SJCRH30 (cell line): ENCODE data around the gene BRCC3. TPM values are rescaled to one million over a fixed set of nuclear protein-coding genes. Genes with fewer than 3 reads are reported as not detected.
"Not testable (repeated sequence)": the region's sequence is repeated elsewhere in the genome, so short reads cannot be mapped to it uniquely, and the experiment has no call there.

Experiments used
- DNase-seq, 2 experiments: peaks; one replicate each; pipeline ENCODE4 v3.0.0-alpha.2; 2015 to 2020
- H3K27ac ChIP-seq: fragments of 250-450 bp; sonication (Bioruptor Pico); 2 replicates; pipeline ENCODE4 v1.5.1; 2020; ENCODE audit warnings: mild to moderate bottlenecking, moderate library complexity
- H3K27me3 ChIP-seq: fragments of 250-450 bp; sonication (Bioruptor Pico); 2 replicates; pipeline ENCODE4 v1.5.1; 2020; ENCODE audit warnings: mild to moderate bottlenecking, moderate library complexity
- H3K36me3 ChIP-seq: fragments of 250-450 bp; sonication (Bioruptor Pico); 2 replicates; pipeline ENCODE4 v1.5.1; 2020; ENCODE audit warnings: mild to moderate bottlenecking, moderate library complexity
- H3K4me1 ChIP-seq: fragments of 250-450 bp; sonication (Bioruptor Pico); 2 replicates; pipeline ENCODE4 v1.5.1; 2020; ENCODE audit warnings: mild to moderate bottlenecking, moderate library complexity
- H3K4me3 ChIP-seq: fragments of 250-450 bp; sonication (Bioruptor Pico); 2 replicates; pipeline ENCODE4 v1.5.1; 2020; ENCODE audit warnings: mild to moderate bottlenecking, moderate library complexity
- H3K9me3 ChIP-seq: fragments of 250-450 bp; sonication (Bioruptor Pico); replicated peaks from 2 replicates; pipeline ENCODE4 v1.5.1; 2020; ENCODE audit warnings: mild to moderate bottlenecking, moderate library complexity
- total RNA-seq: library from RNA; depleted of rRNA; stranded (reverse); fragments of >200 nt; shearing (Covaris generic); gene quantifications from 2 replicates; pipeline ENCODE4 v1.2.3, GENCODE V29; 2014

BRCC3 gene
- total RNA-seq, 1 experiment from 2014 or later = 17.5 TPM

DNA sequence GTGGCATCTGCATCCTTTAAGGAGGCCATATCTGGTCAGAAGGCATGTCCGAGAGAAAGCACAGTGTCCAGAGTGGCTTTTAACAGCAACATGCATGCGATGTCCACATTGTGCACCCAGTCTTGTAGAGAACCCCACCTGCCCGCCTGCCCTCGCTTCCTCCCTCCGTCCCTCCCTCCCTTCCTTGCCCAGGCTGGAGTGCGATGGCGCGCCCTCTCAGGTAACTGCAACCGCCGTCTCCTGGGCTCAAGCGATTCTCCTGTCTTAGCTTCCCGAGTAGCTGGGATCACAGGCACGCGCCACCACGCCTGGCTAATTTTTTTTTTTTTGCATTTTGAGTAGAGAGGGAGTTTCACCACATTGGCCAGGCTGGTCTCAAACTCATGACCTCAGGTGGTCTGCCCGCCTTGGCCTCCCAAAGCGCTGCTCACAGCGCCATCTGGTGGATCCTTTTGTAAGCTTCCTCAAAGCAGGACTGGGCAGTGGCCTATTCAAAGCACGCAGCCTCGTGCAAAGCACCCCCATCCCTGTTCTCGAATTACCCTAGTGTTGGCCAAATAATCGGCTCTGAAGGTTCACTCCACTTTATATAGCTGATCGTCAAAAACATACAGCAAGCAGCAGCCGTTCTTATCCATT is 15.0 kb downstream of the BRCC3 start:
- DNase-seq = peak; percentile 15 to 46

GRCh38 chrX:155086961-155087735 is 15.8 kb downstream of the BRCC3 start:
- H3K27me3 ChIP-seq = no peaks in the 10 kb centered on the region
- H3K4me3 ChIP-seq = no peak overlapping the region
- H3K9me3 ChIP-seq = no peaks in the 10 kb centered on the region
- DNase-seq = no peak
- no peaks in the 10 kb centered on the region for H3K4me1 ChIP-seq
- no peak overlapping the region for H3K27ac ChIP-seq
- H3K36me3 ChIP-seq = no peaks in the 10 kb centered on the region

More for the DNA sequence above, 15.0 kb downstream of the BRCC3 start:
- Histone ChIP-seq H3K9me3 (no peaks in the 10 kb centered on the region), H3K27ac (no peak overlapping the region), H3K27me3 (no peaks in the 10 kb centered on the region), H3K4me3 (no peak overlapping the region), H3K4me1 (no peaks in the 10 kb centered on the region), H3K36me3 (no peaks in the 10 kb centered on the region)

DNA sequence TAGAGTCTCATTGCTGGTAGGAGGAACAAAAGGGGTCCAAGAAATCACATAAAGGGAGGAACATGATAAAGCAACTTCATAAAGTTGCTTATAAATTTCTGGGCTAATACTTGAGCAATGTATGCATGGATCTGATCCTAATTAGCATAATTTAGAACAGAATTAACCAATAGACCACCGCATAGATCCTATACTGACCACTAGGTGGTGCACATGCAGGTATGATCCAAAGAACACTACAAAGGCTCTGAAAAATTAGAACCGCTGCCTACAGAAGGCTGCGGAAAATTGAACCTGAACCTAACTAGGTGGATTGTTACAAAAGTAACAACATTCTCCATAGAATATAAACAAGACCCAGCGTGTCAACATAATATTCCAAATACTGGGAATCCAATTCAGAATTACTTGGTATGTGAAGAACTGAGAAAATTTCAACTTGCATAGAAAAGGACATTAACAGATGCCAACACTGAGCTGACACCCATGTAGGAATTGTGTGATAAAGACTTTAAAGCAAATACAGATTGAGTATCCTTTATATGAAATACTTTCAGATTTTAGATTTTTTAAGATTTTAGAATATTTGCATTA is 23.3 kb downstream of the BRCC3 start:
- H3K27me3 ChIP-seq = no peaks in the 10 kb centered on the region
- no peak overlapping the region for H3K4me3 ChIP-seq
- H3K4me1 ChIP-seq = no peaks in the 10 kb centered on the region
- H3K27ac ChIP-seq = no peak overlapping the region
- peaks cover 2% of the 10 kb centered on the region; the same call in 1 of the 2 replicates for H3K36me3 ChIP-seq
- no peaks in the 10 kb centered on the region for H3K9me3 ChIP-seq
- DNase-seq = peak; percentile 11 to 41

- Histone ChIP-seq H3K4me3 (no peak overlapping the region), H3K9me3 (no peaks in the 10 kb centered on the region), H3K36me3 (no peaks in the 10 kb centered on the region), H3K27ac (no peak overlapping the region), H3K27me3 (no peaks in the 10 kb centered on the region), H3K4me1 (no peaks in the 10 kb centered on the region)
- DNase-seq = no peak
Observed at GRCh38 chrX:155105919-155106318, 34.6 kb downstream of the BRCC3 start.

DNA sequence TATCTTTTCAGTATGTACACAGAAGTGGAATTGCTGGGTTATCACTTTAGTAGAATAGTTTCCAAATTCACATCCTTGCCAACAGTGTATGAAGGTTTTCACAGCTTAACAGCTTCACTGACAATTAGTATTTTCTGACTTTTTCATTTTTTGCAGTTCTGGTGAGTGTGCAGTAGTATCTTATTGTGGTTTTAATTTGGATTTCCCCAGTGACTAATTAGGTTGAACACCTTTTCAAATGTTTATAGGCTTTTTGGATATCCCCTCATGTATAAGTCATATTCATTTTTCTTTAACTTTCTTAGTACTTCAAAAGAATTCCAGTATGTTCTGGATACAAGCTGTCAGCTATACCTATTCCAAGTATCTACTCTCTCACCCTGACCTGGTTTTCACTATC is 37.1 kb downstream of the BRCC3 start:
- no peaks in the 10 kb centered on the region for H3K9me3 ChIP-seq
- H3K4me1 ChIP-seq = no peaks in the 10 kb centered on the region
- H3K36me3 ChIP-seq = no peaks in the 10 kb centered on the region
- H3K27me3 ChIP-seq = no peaks in the 10 kb centered on the region
- no peak for DNase-seq
- H3K4me3 ChIP-seq = no peak overlapping the region
- H3K27ac ChIP-seq = no peak overlapping the region

GRCh38 chrX:155112171-155112570 is 40.9 kb downstream of the BRCC3 start:
- Histone ChIP-seq H3K4me3 (no peak overlapping the region), H3K27me3 (no peaks in the 10 kb centered on the region), H3K4me1 (no peaks in the 10 kb centered on the region), H3K9me3 (no peaks in the 10 kb centered on the region), H3K27ac (no peak overlapping the region), H3K36me3 (no peaks in the 10 kb centered on the region)
- DNase-seq = no peak

DNA sequence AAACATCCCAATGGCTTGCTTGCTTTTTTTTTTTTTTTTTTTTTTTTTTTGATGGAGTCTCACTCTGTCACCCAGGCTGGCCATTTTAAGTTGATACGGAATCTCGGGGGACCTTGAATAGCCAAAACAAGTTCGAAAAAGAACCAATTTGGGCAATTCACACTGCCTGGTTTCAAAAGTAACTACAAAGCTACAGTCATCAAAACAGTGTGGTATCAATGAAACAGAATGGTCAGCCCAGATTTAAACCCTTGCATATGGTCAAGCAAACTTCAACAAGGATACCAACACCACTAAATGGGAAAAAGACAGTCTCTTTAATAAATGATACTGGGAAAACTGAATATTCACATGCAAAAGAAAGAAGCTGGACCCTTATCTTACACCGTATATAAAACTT is 41.8 kb downstream of the BRCC3 start:
- no peak for DNase-seq

GRCh38 chrX:155115174-155115819 is 44.0 kb downstream of the BRCC3 start:
- H3K36me3 ChIP-seq = no peaks in the 10 kb centered on the region
- H3K4me3 ChIP-seq = no peak overlapping the region
- no peak for DNase-seq
- no peaks in the 10 kb centered on the region for H3K27me3 ChIP-seq
- no peaks in the 10 kb centered on the region for H3K9me3 ChIP-seq
- H3K27ac ChIP-seq = no peak overlapping the region
- no peaks in the 10 kb centered on the region for H3K4me1 ChIP-seq

More for the DNA sequence above, 41.8 kb downstream of the BRCC3 start:
- H3K9me3 ChIP-seq = no peaks in the 10 kb centered on the region
- H3K4me1 ChIP-seq = no peaks in the 10 kb centered on the region
- no peak overlapping the region for H3K4me3 ChIP-seq
- H3K27me3 ChIP-seq = no peaks in the 10 kb centered on the region
- H3K36me3 ChIP-seq = no peaks in the 10 kb centered on the region
- no peak overlapping the region for H3K27ac ChIP-seq

DNA sequence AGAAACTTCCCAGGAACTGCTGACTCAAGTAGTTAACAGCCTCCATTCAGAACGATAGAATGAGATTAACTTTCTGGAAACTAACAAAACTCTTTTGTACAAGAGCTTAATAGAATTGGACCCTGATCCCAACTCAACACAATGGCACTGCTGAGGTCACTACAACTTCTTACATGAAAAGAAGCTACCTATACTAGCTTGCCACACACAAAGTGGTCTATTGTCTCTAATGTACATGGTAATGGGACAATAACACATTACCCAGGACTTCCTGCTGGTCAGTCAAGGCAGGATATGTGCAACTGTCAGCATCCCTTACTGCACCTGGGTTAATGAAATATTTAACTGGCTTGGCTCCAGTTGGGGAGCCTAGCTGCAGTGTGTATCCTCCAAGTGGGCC is 56.2 kb downstream of the BRCC3 start:
- no peaks in the 10 kb centered on the region for H3K9me3 ChIP-seq
- H3K4me1 ChIP-seq = no peaks in the 10 kb centered on the region

GRCh38 chrX:155127940-155128339 is 56.6 kb downstream of the BRCC3 start:
- H3K36me3 ChIP-seq = no peaks in the 10 kb centered on the region
- no peaks in the 10 kb centered on the region for H3K27me3 ChIP-seq
- no peak overlapping the region for H3K27ac ChIP-seq
- no peak overlapping the region for H3K4me3 ChIP-seq
- no peaks in the 10 kb centered on the region for H3K4me1 ChIP-seq
- no peak for DNase-seq
- H3K9me3 ChIP-seq = no peaks in the 10 kb centered on the region

More for the DNA sequence above, 56.2 kb downstream of the BRCC3 start:
- Histone ChIP-seq H3K36me3 (no peaks in the 10 kb centered on the region), H3K27ac (no peak overlapping the region), H3K4me3 (no peak overlapping the region), H3K27me3 (no peaks in the 10 kb centered on the region)
- no peak for DNase-seq

DNA sequence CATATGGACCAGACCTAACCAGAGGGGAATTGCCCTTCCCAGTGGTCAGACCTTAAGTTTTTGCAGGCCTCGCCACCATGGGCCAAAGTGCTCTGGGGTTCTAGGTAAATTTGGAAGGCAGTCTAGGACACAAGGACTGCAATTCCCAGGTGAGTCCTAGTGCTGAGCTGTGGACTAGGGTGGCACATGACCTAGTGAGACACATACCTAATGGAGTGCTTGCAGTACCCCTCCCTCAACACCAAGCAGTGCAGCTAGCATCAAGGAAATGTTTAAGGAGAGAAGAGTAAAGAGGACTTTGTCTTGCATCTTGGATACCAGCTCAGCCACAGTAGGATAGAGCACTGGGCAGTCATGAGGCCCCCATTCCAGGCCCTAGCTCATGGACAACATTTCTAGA is 60.8 kb downstream of the BRCC3 start:
- Histone ChIP-seq H3K4me1 (no peaks in the 10 kb centered on the region), H3K27ac (no peak overlapping the region), H3K4me3 (no peak overlapping the region), H3K9me3 (no peaks in the 10 kb centered on the region), H3K36me3 (no peaks in the 10 kb centered on the region), H3K27me3 (no peaks in the 10 kb centered on the region)
- no peak for DNase-seq

DNA sequence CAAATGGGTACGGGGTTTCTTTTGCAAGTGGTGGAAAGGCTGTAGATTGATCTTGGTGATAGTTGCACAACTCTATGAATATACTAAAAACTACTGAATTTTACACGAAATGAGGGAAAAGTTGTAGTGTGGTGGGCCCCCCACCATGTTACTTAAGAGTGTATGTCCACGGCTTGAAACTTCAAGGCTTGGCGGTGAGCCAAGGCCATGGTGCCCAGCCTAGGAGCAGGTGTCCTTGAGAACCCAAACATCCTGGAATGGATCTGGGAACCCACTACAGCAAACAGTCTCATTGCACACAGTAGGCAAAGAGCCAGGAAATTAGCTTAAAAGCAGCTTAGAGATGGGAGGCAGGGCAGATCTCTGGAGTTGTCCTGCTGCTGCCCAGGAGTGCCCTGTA is 62.9 kb downstream of the BRCC3 start:
- Histone ChIP-seq H3K27ac (no peak overlapping the region), H3K4me1 (no peaks in the 10 kb centered on the region), H3K27me3 (no peaks in the 10 kb centered on the region), H3K4me3 (no peak overlapping the region), H3K36me3 (no peaks in the 10 kb centered on the region), H3K9me3 (no peaks in the 10 kb centered on the region)
- DNase-seq = peak in 1 of 2 experiments; percentile 1

DNA sequence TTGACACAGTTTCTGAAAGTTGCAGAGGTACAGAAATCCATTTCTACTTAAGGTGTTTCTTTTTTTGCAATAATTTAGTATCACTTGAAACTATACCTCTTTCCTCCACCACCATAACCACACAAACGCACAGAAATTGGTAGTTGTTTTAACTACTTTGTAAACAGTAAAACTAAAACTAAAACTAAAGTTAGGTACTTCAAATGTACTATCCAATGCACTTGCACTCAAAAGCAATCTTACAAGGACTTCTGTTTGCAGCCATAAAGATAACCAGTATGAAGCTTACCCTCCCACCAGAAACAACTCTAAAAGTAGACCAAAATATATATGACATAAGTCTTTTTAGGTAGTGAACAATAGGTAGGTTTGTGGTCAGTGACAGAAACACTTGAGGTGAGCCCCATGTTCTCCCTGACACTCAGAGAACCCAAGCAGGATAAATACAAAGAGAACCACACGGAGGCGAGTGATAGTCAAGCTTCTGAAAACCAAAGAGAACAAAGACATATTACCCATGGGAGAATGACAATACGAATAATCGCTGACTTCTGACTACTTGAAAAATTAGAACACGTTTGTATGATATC is 72.7 kb downstream of the BRCC3 start:
- Histone ChIP-seq H3K4me1 (no peaks in the 10 kb centered on the region), H3K27me3 (no peaks in the 10 kb centered on the region), H3K27ac (no peak overlapping the region), H3K9me3 (no peaks in the 10 kb centered on the region), H3K4me3 (no peak overlapping the region), H3K36me3 (no peaks in the 10 kb centered on the region)
- no peak for DNase-seq

- Histone ChIP-seq H3K27me3 (no peaks in the 10 kb centered on the region), H3K9me3 (no peaks in the 10 kb centered on the region), H3K27ac (no peak overlapping the region), H3K4me3 (no peak overlapping the region), H3K36me3 (no peaks in the 10 kb centered on the region), H3K4me1 (no peaks in the 10 kb centered on the region)
- DNase-seq = no peak
Observed at GRCh38 chrX:155144926-155145325, 73.6 kb downstream of the BRCC3 start.

GRCh38 chrX:155147612-155148011 is 76.3 kb downstream of the BRCC3 start:
- H3K9me3 ChIP-seq, H3K27me3 ChIP-seq, H3K36me3 ChIP-seq, DNase-seq, H3K4me1 ChIP-seq, H3K4me3 ChIP-seq, H3K27ac ChIP-seq: not testable (repeated sequence)
